Spleen (tissue), 11 donors: ENCODE measurements around the gene ZDHHC11B. TPM values are rescaled to one million over a fixed set of nuclear protein-coding genes. Genes with fewer than 3 reads are reported as not detected.

Experiments used
- DNase-seq: peaks from one replicate; pipeline ENCODE4 v3.0.0-alpha.2; 2020
- H3K27ac ChIP-seq, 8 donors: fragments of 200-600 bp; sonication (generic) in 7 of 8; 1 replicate in 4 of 8; 2 replicates in 4 of 8; pipeline versions ENCODE4 v1.5.0 to v1.8.0; 2016 to 2021; ENCODE audit warnings: inconsistent platforms in 4 of 8, mild to moderate bottlenecking in 4 of 8, moderate library complexity in 1 of 8
- H3K27me3 ChIP-seq, 7 donors: fragments of 200-600 bp; sonication (generic) in 6 of 7; replicated peaks in 1 of 7; 1 replicate in 4 of 7; 2 replicates in 3 of 7; pipeline versions ENCODE4 v1.5.0 to v1.8.0; 2016 to 2021; ENCODE audit warnings: inconsistent platforms in 3 of 7, mild to moderate bottlenecking in 1 of 7
- H3K36me3 ChIP-seq, 6 donors: fragments of 200-600 bp; sonication (generic) in 5 of 6; 1 replicate in 4 of 6; 2 replicates in 2 of 6; pipeline versions ENCODE4 v1.5.0 to v1.8.0; 2016 to 2021; ENCODE audit warnings: inconsistent platforms in 2 of 6
- H3K4me1 ChIP-seq, 6 donors: fragments of 200-600 bp; sonication (generic) in 5 of 6; 1 replicate in 3 of 6; 2 replicates in 3 of 6; pipeline versions ENCODE4 v1.5.0 to v1.8.0; 2016 to 2021; ENCODE audit warnings: inconsistent platforms in 3 of 6
- H3K4me3 ChIP-seq, 8 donors: fragments of 200-600 bp; sonication (generic) in 7 of 8; 1 replicate in 4 of 8; 2 replicates in 4 of 8; pipeline versions ENCODE4 v1.5.0 to v1.8.0; 2016 to 2021; ENCODE audit warnings: inconsistent platforms in 4 of 8, mild to moderate bottlenecking in 4 of 8, moderate library complexity in 2 of 8
- H3K9me3 ChIP-seq, 8 donors: fragments of 200-600 bp; sonication (generic) in 7 of 8; 1 replicate in 4 of 8; 2 replicates in 4 of 8; pipeline versions ENCODE4 v1.5.0 to v1.8.0; 2016 to 2021; ENCODE audit warnings: inconsistent platforms in 4 of 8
- CTCF ChIP-seq, 11 experiments: fragments of 200-600 bp in 7 of 11; fragments of 450-650 bp in 4 of 11; sonication (generic) in 4 of 11; IDR thresholded peaks in 8 of 11; conservative IDR thresholded peaks in 3 of 11; 1 replicate in 7 of 11; 2 replicates in 4 of 11; pipeline versions ENCODE4 v1.4.0 to v1.8.0; 2016 to 2021; ENCODE audit warnings: antibody characterized with exemption in 11 of 11, inconsistent platforms in 4 of 11, mild to moderate bottlenecking in 1 of 11
- POLR2A ChIP-seq, 3 donors: fragments of 450-650 bp; IDR thresholded peaks; one replicate each; pipeline ENCODE4 v1.5.1; 2017; ENCODE audit warnings: antibody characterized with exemption in 3 of 3, mild to moderate bottlenecking in 1 of 3
- POLR2AphosphoS5 ChIP-seq, 3 donors: sonication (generic); formaldehyde crosslinking; IDR thresholded peaks; one replicate each; pipeline ENCODE4 v1.5.1; 2017; ENCODE audit warnings: antibody characterized with exemption in 3 of 3
- WGBS, 5 donors: extraction: QIAGEN DNeasy Blood & Tissue Kit in 3 of 5; methylation state at CpG; one replicate each; pipeline versions ENCODE4 v1.1.5 to v1.1.7; 2013 to 2018; 5-methylcytosine and 5-hydroxymethylcytosine counted together
- intact Hi-C: fragments of 100-400 bp; cut with DNase I; formaldehyde crosslinking; loops from one replicate; pipeline ENCODE4 v1.15.0; 2023; ENCODE audit warnings: low total_unique reads
- polyA plus RNA-seq, 3 donors: library from polyadenylated mRNA; stranded (reverse); fragments of 200-250 nt; gene quantifications; one replicate each; pipeline ENCODE4 v1.2.1, GENCODE V29; 2013
- total RNA-seq, 7 donors: library from RNA; depleted of rRNA in 3 of 7; stranded (reverse); fragments of >200 nt in 3 of 7; fragmentation: NEBNext Ultra II Directional in 4 of 7; extraction: Animal tissue kit (Norgen Biotek cat#: 25700) in 4 of 7; gene quantifications; one replicate each; pipeline versions ENCODE4 v1.1.0 to v1.2.1, GENCODE V29; 2016 to 2021
- donor health status: healthy with polysubstance abuse.
- donor health status: DM: no; HTN: no; CAD: no; lungs with moderate emphysema.
- donor health status: DM: no; HTN: no; CAD: no.
- donor health status: Bipolar disorder and iron deficiency.
- donor health status: healthy.
- donor health status: DM: no; HTN: no; CAD: no.
- donor health status: DM: yes; HTN: yes; CAD: no.

Gene ZDHHC11B
- total and polyA plus RNA-seq, 10 donors, result 0.97 to 74.3 (median 4.7) TPM

GRCh38 chr5:674630-675011, 109.9 kb downstream of the ZDHHC11B start:
- no peak for DNase-seq
- WGBS, 5 donors, result 49 to 70% (median 64%) methylated on average over 5 to 7 of the region's 7 CpGs; no CpG with 5 or more reads in 1 of the 5 donors
- Histone ChIP-seq H3K27me3 (peaks cover 0 to 71% (median 15%) of the 10 kb centered on the region in 7 donors), H3K9me3 (no peaks in the 10 kb centered on the region), H3K27ac (no peak overlapping the region), H3K36me3 (no peaks in the 10 kb centered on the region), H3K4me1 (peaks cover 17 to 40% (median 33%) of the 10 kb centered on the region in 6 donors), H3K4me3 (no peak overlapping the region)
- intact Hi-C loops, result no loop called here
- TF ChIP-seq POLR2AphosphoS5 (IDR thresholded peaks at IDR 0.05) (no peak), POLR2A (IDR thresholded peaks at IDR 0.05) (no peak), CTCF (IDR thresholded peaks at IDR 0.05 in 8 of 11, conservative IDR thresholded peaks at IDR 0.05 in 3 of 11) (no peak)

GRCh38 chr5:673831-674629, 110.5 kb downstream of the ZDHHC11B start:
- 66 to 75% (median 73%) methylated on average over 13 to 27 of the region's 27 CpGs for WGBS, 5 donors
- intact Hi-C loops, result no loop called here
- TF ChIP-seq POLR2AphosphoS5 (IDR thresholded peaks at IDR 0.05) (no peak), POLR2A (IDR thresholded peaks at IDR 0.05) (no peak), CTCF (IDR thresholded peaks at IDR 0.05 in 8 of 11, conservative IDR thresholded peaks at IDR 0.05 in 3 of 11) (no peak)
- no peaks in the 10 kb centered on the region for H3K36me3 ChIP-seq
- no peak overlapping the region for H3K4me3 ChIP-seq
- peaks cover 0 to 71% (median 15%) of the 10 kb centered on the region in 7 donors for H3K27me3 ChIP-seq
- H3K4me1 ChIP-seq, result peaks cover 17 to 43% (median 33%) of the 10 kb centered on the region in 6 donors
- no peaks in the 10 kb centered on the region for H3K9me3 ChIP-seq
- DNase-seq, result peak; percentile 70
- H3K27ac ChIP-seq, result no peak overlapping the region

GRCh38 chr5:673161-673830, 111.2 kb downstream of the ZDHHC11B start:
- Histone ChIP-seq H3K4me3 (peak overlapping the region in 1 of 8 donors; percentile 4), H3K27ac (peak overlapping the region in 1 of 8 donors; percentile 2), H3K4me1 (peaks cover 17 to 43% (median 33%) of the 10 kb centered on the region in 6 donors), H3K27me3 (peaks cover 0 to 70% (median 15%) of the 10 kb centered on the region in 7 donors), H3K36me3 (peaks cover 0 to 5% (median 0%) of the 10 kb centered on the region in 6 donors), H3K9me3 (no peaks in the 10 kb centered on the region)
- DNase-seq, result peak; percentile 75
- intact Hi-C loops, result no loop called here
- TF ChIP-seq POLR2A (IDR thresholded peaks at IDR 0.05), result no peak
- TF ChIP-seq POLR2AphosphoS5 (IDR thresholded peaks at IDR 0.05), result no peak
- no peak for TF ChIP-seq CTCF (IDR thresholded peaks at IDR 0.05 in 8 of 11, conservative IDR thresholded peaks at IDR 0.05 in 3 of 11)
- WGBS, 5 donors, result 38 to 64% (median 53%) methylated on average over 7 to 19 of the region's 19 CpGs
